Fibroblast of mammary gland (primary cell): ENCODE results near the gene DMPK.

Source experiments
- DNase-seq: peaks from one replicate; pipeline ENCODE4 v3.0.0-alpha.2; 2010; ENCODE audit warnings: low read depth
- H3K4me3 ChIP-seq: 2 replicates; pipeline ENCODE4 v1.5.1; 2011; ENCODE audit warnings: low read depth, mild to moderate bottlenecking, low read length, moderate library complexity; ENCODE audit not compliant: control insufficient read depth
- TF ChIP-seq, protein P1 (sequence below): conservative IDR thresholded peaks from 2 replicates; pipeline ENCODE4 v1.5.1; 2011; ENCODE audit warnings: low read depth, low read length, inconsistent platforms; ENCODE audit not compliant: control insufficient read depth, insufficient read depth

DMPK gene

DNA sequence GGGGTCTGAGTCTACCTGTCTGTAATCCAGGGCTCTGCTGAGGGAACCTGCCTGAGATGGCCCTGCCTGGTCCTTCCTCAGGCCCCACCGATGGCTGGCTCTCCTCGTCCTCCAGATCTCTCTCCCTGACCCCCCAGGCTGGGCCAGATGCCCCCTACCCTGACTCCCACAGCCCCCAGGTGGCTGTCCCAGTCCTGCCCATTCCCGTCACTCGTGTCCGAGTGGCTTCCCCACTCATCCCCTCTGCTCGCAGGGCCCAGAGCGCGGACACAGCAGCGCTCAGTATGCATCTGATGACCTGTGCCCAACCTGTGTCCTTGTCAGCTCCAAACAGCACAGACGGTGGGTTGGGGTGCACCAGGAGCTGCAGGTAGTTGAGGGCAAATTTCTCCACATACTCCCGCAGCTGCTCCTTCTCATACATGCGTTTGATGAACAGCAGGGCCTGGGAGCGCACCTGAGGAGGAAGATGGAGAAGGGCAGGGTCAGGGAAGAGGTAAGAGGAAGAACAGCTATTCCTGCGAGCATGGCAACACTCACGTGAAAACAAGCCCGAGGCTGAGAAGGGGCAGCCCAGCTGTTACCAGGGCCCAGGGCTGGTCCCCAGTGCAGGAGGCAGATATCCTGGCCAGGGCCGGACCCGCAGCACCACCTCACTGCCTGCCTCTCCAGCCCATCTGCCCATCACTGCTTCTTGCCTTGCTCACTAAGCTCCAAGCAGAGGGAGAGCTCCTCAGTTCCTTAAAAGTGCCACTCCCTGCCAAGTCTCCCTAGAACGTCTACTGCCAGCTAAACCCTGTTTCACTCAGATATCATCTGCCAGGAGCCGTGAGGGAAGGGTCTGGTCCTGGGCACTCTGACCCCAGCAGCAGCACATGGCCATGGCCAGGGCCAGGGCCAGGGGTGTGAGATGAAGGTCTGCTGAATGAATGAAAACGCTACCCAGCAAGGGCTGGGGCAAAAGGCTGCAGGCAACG lies 43.9 kb upstream of the DMPK start:
- no peak overlapping the region for H3K4me3 ChIP-seq
- no peak for DNase-seq
- TF ChIP-seq, protein P1, sequence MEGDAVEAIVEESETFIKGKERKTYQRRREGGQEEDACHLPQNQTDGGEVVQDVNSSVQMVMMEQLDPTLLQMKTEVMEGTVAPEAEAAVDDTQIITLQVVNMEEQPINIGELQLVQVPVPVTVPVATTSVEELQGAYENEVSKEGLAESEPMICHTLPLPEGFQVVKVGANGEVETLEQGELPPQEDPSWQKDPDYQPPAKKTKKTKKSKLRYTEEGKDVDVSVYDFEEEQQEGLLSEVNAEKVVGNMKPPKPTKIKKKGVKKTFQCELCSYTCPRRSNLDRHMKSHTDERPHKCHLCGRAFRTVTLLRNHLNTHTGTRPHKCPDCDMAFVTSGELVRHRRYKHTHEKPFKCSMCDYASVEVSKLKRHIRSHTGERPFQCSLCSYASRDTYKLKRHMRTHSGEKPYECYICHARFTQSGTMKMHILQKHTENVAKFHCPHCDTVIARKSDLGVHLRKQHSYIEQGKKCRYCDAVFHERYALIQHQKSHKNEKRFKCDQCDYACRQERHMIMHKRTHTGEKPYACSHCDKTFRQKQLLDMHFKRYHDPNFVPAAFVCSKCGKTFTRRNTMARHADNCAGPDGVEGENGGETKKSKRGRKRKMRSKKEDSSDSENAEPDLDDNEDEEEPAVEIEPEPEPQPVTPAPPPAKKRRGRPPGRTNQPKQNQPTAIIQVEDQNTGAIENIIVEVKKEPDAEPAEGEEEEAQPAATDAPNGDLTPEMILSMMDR = no peak

DNA sequence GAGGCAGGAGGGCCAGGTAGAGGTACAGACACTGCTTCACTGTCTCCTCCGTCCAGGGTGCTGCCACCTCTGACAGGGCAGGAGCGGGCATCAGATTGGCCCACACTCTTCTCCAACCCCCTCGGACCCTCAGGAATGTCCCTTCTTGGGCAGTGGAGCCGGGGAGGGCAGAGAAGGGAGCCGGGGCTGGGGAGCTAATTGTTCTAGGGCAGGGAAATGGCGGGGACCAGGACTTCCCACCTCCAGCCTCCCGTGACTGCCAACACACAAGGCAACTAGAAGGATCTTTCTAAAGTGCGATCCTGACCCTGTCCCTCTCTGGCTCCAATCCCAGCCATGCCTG lies 42.9 kb upstream of the DMPK start:
- DNase-seq = no peak
- TF ChIP-seq, protein P1 = no peak
- H3K4me3 ChIP-seq = no peak overlapping the region

DNA sequence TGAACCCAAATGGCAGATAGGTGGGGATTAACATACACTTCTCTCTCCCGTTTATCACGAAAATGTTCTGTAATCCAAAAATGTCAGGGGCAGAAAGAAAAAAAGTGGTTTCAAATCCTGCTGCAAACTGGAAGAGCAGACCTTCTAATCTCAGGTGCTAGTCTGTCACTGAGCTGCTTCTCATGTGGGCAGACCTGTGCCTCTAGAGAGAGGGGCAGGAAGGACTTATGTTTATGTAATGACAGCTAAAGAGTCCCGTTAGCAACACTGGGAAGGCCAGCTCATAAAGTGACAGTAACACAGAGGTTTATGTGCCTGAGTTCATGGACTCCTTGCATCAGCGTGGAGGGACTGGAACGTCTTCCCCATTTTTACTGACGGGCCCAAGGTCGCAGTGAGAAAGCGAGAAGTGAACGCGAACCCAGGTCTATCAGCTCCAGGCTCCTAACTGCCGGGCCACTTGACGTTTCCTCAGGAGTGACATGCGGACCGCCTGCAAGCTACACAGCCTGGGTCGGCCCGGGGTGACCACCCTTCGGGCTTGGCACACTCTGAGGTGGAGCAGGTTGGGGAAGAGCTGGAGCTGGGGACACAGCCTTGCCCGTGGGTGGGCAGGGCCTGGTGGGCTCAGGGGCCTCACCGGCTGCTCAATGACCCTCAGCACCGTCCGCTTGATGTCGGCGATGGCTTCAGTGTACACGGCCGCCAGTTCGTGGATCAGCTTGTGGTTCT lies 42.4 kb upstream of the DMPK start:
- TF ChIP-seq, protein P1 = no peak
- no peak overlapping the region for H3K4me3 ChIP-seq
- no peak for DNase-seq

DNA sequence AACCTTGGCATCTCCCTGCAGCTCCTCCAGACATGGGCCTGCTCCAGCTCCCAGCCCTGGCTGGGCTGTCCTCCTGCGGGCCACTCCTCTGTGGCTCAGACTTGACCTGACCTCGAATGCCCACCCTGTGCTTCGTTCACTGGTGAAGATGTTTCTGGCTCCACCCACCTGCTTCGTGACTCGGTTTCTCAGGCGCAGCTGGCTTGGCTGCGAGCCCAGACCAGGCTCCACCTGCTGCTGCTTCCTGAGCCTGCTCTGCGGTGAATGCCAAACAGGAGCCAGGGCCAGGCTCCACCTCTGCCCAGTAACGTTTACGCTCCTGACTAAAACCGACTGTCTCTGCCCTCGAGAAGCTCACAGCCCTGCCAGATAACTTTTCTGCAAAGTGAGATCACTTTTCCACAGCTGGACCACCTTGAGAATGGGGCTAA lies 41.8 kb upstream of the DMPK start:
- peak; percentile 15 for DNase-seq

DNA sequence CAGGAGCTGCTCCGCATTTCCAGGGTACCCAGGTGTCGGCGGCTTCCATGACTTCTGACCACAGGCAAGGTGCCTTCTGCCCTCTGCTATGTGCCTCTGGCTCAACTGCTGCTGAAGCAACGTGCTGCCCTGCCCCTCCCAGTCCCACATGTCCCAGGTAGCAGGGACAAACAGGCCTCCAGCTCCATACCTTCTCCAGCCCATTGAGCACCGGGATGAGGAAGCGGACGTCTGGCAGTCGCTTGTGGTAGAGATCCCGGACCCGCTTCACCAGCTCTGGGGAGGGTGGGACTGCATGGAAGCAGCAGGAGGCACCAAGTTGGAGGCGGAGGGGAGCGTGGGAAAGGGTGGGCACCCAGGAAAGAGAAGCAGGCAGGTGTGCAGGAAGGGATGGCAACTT lies 40.9 kb upstream of the DMPK start:
- no peak for DNase-seq
- H3K4me3 ChIP-seq = no peak overlapping the region
- TF ChIP-seq, protein P1 = no peak

More for the DNA sequence above, 41.8 kb upstream of the DMPK start:
- TF ChIP-seq, protein P1 = no peak
- H3K4me3 ChIP-seq = no peak overlapping the region

DNA sequence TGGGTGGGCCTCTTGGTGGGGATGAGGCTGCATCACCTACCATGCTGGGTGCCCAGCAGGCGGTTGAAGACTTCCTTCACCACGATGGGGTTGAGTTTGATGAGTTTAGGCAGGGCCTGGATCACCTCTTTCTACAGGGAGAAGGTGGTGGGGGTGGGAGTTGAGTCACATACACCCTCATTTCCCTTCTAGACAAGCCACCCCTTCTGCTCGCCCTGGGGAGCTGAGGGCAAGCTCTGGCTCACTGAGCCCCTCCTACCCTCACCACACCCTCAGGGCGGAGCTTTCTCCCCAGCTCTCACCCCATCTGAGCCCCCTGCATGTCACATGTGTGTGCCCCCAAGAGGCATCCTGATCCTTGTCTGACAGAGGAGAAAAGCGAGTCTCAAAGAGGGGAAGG lies 40.4 kb upstream of the DMPK start:
- H3K4me3 ChIP-seq = no peak overlapping the region
- TF ChIP-seq, protein P1 = no peak
- no peak for DNase-seq
